Stimulated activated naive CD4-positive, alpha-beta T cell treated with Interleukin-2 at 50 U/mL for 16 hours (primary cell): Measurements from ENCODE around the gene CACNA1F.

Experiments used
- DNase-seq: peaks from one replicate; lab custom pipeline; 2025; lab: John Stamatoyannopoulos, UW

Gene CACNA1F

DNA sequence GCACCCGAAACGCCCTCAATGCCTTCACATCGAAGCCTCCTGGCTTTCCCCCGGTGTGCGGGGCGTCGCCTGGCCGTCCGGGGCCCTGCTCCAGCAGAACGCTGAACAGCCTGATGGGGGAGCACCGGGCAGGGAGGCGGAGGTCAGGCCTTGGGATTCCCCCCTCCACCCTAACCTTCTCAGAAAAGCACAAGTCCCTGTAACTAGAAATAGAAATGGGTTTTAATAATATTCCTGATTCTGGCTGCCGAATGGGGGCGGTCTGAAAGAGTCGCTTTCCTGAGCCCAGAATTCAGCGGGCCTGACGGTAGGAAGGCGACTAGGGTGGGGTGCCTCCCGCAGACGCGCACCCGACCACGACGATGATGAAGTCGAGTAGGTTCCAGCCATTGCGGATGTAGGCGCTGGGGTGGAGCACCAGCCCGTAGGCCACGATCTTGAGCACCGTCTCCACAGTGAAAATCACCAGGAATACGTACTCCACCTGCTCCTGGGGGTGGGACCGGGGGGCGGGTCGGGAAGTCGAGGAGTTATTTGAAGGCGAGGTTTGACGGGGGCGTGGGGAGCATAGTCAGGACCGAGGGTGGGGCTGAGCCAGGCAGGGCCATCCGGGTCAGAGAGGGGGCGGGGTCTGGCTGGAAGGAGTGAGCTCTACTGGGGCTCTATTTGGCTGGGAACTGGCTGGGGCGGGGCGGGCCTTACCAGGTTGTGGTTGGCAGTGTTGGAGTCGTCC is 2.5 kb downstream of the CACNA1F start:
- peak; percentile 52 for DNase-seq

- DNase-seq = no peak
Observed at GRCh38 chrX:49228185-49228584, 5.0 kb downstream of the CACNA1F start.

- no peak for DNase-seq
Observed at GRCh38 chrX:49227726-49228125, 5.4 kb downstream of the CACNA1F start.

DNA sequence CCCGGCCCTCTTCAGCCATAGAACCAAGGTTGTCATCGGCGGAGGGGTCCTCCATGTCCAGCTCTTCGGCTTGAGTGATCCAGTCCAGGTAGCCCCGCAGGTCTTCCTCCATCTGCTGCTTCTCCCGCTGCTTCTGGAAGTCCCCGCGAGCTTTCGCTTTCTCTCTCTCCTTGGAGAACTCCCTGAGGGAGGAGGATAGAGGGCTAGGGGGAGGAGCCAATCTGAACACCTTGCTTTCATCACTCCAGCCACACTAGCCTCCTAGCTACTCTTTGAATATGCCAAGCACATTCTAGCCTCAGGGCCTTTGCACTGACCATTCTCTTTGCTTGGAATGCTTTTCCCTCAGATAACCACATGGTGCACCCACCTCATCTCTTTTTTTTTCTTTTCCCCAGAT is 6.2 kb downstream of the CACNA1F start:
- no peak for DNase-seq

GRCh38 chrX:49225858-49226257 is 7.3 kb downstream of the CACNA1F start:
- DNase-seq = no peak

DNA sequence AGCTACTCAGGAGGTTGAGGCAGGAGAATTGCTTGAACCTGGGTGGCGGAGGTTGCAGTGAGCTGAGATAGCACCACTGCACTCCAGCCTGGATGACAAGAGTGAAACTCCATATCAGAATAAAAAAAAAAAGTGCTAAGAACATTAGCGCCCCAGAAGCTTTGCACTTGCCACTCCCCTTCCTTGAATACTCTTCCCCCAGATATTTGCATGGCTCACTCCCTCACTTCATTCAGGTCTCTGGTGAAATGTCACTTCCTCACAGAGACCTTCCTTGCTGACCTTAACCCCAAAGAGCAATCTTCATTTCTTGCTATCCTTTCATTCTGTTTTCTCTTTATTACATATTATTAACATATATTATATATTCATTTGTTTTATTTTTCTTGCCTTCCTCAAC is 11.3 kb downstream of the CACNA1F start:
- DNase-seq = no peak

GRCh38 chrX:49220100-49220499 is 13.0 kb downstream of the CACNA1F start:
- DNase-seq = no peak

DNA sequence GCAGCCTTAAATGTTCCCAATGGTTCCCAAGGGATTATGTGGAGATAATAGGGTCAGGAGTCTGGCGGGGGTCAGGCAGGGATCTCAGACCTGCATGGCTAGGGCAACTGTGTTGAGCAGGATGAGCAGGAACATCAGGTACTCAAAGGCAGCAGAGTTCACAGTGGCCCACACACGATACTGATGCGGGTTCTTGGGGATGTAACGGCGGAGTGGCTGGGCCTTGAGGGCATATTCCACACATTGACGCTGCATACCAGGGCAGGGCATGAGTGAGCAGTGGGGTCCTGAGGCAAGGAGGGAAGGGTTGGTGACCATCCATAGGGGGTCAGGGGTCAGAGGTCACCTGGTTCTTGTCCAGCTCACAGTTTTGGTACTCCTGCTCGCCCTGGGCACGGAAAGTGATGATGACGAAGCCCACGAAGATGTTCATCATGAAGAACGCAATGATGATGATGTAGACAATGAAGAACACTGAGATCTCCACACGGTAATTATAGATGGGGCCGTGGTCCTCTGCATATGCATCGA is 18.1 kb downstream of the CACNA1F start:
- no peak for DNase-seq

GRCh38 chrX:49214416-49214815 is 18.7 kb downstream of the CACNA1F start:
- DNase-seq = no peak

- no peak for DNase-seq
Observed at GRCh38 chrX:49212861-49213260, 20.3 kb downstream of the CACNA1F start.

GRCh38 chrX:49212209-49212608 is 20.9 kb downstream of the CACNA1F start:
- DNase-seq = no peak

- no peak for DNase-seq
Observed at GRCh38 chrX:49211074-49211473, 22.1 kb downstream of the CACNA1F start.

DNA sequence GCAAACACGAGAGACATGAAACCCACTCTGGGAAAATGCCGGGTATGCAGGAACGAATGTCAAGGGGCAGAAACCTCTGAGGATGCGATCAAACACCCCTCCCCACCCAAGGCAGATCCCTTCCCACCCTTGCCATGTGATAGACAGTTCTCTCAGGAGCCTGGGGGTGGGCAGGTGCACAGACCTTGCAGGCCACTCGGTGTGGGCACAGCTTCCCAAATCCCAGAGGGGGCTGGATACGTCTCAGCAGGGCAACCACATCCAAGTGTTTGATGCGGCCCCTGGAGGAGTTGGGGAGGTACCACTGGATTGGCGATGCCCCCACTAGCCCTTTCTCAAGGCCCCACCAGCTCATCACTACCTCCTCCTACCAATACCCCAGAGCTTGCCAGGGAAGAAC is 22.7 kb downstream of the CACNA1F start:
- no peak for DNase-seq

- DNase-seq = no peak
Observed at GRCh38 chrX:49209434-49210251, 23.5 kb downstream of the CACNA1F start.

DNA sequence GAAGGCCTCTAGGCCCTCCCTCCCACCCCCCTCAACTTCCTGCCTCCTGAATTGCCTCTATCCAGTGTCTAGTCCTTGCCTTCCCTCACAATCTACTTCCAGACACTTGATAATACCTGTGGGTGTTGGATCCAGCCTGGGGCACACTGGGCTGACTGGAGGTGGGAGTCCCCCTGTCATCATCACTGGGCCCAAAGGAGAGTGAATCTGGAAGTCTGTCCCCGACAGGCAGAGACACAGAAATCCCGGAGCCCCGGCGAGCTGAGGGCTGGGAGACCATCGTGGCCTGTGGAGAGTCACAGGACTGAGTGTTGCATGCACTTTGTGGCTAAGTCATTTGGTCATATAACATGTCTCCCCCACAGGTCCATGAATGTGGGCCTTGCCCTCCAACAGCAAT is 24.7 kb downstream of the CACNA1F start:
- no peak for DNase-seq

DNA sequence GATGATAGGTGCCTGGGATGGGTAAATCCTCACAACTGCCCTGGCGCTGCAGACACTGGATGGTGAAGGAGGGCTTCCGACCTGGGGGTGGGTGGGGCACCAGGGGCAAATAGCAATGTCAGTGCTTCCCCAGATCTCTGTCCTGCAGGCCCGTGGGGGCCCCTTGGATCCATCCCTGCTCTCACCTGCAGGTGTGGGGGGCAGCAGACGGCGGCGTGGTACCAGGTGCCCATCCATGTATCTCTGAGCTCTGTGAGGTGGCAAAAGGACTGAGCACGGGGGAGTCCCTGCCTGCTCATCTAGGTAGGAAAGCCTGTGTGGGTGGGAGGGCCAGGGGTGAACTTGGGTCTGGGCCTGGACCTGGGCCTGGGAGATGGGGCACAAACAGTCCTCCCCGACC is 26.6 kb downstream of the CACNA1F start:
- no peak for DNase-seq

DNA sequence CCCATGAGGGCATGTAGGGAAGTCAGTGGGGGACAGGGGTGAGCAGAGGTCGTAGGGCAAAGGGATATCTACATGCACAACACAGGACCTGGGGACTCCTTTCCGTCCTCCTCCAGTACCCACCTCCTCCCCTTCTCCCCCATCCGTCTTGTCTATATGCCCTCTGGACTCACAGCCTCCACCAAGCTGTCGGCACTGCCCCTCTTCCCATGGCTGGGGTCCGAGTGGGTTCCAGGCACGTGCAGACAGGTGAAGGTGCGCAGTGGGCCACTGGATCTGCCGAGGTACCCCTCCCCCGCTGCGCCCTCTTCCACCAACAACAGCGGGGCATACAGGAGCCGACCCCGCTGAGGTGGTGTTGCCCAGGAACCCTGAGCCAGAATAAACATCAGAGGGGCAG is 27.7 kb downstream of the CACNA1F start:
- no peak for DNase-seq

DNA sequence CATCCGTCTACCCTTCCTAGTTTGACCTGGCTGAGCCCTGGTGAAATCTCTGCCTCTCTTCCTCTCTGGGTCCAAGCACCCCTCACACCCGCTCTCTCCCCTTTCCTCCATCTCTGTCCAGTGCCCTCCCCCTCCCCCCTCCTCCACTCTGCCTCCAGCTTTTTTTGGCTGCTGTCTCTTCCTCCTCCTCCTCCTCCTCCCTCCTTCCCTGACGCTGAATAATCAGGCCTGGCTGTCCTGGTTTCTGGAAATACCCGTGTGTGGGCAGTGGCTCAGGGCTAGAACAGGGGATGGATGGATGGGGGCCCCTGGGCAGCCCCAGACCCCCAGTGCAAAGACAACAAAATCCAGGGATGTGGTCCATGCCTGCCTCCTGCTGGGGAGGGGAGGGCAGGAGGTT is 28.4 kb downstream of the CACNA1F start:
- DNase-seq = no peak

DNA sequence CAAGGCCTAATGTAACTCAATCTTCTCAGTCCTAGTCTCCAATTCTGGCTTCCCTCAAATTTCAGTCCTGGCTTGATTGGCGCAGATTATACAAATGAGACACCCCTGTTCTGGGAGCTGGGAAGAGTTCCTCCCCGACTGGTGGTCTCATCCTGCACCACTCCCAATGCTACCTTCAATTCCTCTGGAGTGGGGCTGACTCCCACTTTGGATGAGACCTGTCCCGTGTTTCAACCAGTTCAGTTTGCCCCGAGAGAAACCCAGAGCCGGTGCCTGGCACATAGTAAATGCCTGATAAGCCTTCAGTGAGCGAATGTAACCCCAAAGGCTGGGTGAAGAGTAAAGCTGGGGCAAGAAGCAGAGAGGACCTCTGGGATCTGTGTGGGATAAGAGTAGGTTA is 29.1 kb downstream of the CACNA1F start:
- no peak for DNase-seq

- no peak for DNase-seq
Observed at GRCh38 chrX:49203536-49203935, 29.6 kb downstream of the CACNA1F start.

- no peak for DNase-seq
Observed at GRCh38 chrX:49202022-49202421, 31.1 kb downstream of the CACNA1F start.

DNA sequence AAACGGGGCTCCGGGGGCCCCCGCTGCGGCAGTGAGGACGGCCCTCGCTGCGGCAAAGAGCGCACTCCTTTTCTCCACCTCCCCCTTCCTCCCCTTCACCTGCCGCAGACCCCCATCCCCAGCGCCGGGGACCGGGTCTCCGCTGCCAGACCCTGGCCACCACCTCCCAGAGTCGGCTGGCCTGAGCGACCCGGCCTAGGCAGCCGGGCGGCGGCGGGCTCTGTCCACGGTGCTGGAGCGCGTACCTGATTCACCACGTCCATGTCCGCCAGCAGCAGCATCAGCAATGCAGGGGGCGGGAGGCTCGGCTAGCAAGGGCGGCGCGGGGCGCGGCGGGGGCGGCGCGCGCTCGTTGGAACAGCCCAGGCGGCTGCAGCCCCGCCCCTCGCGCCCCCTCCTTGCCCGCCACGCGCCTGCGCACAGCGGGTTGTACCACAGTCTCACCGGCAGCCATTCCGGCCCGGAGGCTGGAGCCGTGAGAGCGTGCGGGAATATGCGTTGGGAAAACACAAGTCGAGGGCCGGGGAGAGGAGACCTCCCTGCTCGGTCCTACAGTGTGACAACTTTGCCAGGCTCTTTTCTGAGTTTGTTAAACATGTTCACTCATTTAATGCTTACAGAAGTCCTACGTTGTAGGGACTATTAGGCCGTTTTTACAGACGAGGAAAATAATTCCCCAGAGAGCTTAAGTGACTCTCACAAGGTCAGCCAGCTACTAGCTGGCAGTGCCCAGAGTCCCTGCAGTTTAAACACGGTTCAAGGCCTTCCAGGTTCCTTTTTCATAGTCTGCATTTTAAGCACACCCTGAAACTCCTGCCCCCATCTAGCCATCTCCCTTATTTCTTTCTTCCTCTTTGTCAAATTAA is 33.0 kb downstream of the CACNA1F start, which contains the start of gene SYP:
TSS of gene SYP (minus strand) at position 288 of the 866 bp plus-strand sequence. CDS start at position 281, 7 bp downstream.
- DNase-seq = peak; percentile 83
